LNCAP (cell line): ENCODE data around the gene FOXP4.

Source experiments
- TF ChIP-seq, protein P1 (sequence below): fragments of 450-650 bp; IDR thresholded peaks from 2 replicates; pipeline ENCODE4 v1.5.1; 2017; ENCODE audit warnings: mild to moderate bottlenecking

FOXP4 gene

DNA sequence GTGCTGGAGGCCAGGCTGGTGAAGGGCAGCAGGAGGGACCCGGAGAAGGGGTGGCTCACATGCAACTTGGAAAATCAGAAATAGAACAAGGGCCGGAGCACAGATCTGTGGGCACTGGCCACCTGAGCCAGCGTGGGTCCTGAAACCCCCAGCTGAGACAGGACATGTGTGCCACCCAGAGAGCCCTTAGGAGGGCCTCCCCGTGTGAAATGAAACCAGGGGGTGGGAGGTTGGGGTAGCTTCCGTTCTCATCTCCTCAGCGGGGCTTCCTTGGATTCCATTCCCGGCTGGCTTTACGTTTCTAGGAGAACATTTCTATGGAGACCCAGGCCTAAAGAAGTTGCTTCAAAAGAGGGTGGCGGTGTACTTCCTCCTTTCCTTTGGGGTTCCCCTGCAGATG lies 5.7 kb downstream of the FOXP4 start:
- TF ChIP-seq, protein P1, sequence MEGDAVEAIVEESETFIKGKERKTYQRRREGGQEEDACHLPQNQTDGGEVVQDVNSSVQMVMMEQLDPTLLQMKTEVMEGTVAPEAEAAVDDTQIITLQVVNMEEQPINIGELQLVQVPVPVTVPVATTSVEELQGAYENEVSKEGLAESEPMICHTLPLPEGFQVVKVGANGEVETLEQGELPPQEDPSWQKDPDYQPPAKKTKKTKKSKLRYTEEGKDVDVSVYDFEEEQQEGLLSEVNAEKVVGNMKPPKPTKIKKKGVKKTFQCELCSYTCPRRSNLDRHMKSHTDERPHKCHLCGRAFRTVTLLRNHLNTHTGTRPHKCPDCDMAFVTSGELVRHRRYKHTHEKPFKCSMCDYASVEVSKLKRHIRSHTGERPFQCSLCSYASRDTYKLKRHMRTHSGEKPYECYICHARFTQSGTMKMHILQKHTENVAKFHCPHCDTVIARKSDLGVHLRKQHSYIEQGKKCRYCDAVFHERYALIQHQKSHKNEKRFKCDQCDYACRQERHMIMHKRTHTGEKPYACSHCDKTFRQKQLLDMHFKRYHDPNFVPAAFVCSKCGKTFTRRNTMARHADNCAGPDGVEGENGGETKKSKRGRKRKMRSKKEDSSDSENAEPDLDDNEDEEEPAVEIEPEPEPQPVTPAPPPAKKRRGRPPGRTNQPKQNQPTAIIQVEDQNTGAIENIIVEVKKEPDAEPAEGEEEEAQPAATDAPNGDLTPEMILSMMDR, result no peak

DNA sequence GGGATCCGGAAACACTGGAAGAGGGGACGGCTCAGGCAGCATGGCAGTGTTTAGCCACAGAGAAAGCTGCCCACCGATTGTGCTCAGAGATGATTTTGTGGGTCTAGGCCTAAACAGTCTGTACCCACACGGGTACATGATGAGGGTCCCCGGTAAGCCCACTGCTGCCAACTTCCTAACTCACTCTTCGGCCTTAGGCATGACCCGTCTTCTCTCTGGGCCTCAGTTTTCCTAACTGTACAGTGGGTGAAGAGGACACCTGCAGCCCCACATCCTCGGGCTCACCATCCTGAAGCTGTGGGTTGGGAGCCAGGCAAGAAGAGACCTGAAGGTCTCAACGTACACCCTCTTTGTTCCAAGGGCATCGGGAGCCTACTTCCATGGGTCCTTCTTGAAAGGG lies 6.5 kb downstream of the FOXP4 start:
- TF ChIP-seq, protein P1, result no peak

- TF ChIP-seq, protein P1, result no peak
Observed at GRCh38 chr6:41553405-41553999, 7.3 kb downstream of the FOXP4 start.

GRCh38 chr6:41555326-41556300 lies 9.4 kb downstream of the FOXP4 start:
- TF ChIP-seq, protein P1, result no peak

DNA sequence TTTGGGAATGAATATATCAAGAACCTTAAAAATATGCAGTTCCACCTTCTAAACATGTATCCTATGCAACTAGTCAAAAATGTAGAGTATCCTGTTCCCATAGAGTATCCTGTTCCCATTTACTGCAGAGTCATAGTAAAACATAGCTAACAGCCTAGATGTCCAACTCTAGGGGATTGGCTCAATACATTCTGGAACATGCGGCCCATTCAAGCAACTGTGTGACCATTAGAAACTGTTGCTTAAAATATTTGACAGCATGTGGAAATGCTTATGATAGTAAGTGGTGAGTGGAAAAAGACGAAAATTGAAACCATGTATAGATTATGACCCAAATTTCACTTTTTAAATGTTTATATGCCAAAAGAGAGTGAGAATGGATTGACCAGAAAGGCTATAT lies 11.2 kb downstream of the FOXP4 start:
- TF ChIP-seq, protein P1, result no peak

DNA sequence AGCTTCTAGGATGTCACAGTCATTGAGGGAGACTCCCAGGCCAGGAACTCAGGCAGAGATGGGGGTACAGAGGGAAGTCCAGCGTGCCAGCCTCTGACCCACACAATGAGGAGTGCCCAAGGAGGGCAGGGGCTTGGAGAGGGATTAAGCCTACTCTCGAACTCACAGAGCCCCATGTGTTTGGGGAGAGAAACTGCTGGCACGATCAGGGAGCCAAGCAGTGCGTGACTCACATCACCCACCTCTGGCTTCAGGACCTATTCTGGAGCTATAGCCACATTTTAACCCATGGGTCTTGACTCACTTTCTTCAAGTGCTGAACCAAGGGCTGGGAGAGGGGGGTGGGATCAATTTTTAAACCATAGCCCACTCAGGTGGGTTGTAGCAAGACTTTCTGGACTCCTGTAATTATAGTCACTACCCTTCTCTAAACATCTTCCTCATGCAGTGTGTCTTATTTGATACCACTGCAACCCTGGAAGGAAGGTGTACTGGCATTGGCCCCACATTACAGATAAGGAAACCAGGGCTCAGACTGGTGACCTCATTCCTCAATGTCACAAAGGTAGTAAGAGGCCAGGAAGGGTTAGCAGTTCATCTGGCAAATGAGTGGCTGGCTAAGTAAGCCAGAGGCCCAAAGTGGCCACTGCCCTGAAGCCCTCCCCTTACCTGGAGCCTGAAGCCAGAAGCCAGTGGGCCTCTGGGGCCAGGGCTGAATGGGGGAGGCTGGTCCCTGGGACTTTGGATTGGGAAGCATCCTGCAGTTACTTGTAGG lies 12.0 kb downstream of the FOXP4 start:
- TF ChIP-seq, protein P1, result no peak

DNA sequence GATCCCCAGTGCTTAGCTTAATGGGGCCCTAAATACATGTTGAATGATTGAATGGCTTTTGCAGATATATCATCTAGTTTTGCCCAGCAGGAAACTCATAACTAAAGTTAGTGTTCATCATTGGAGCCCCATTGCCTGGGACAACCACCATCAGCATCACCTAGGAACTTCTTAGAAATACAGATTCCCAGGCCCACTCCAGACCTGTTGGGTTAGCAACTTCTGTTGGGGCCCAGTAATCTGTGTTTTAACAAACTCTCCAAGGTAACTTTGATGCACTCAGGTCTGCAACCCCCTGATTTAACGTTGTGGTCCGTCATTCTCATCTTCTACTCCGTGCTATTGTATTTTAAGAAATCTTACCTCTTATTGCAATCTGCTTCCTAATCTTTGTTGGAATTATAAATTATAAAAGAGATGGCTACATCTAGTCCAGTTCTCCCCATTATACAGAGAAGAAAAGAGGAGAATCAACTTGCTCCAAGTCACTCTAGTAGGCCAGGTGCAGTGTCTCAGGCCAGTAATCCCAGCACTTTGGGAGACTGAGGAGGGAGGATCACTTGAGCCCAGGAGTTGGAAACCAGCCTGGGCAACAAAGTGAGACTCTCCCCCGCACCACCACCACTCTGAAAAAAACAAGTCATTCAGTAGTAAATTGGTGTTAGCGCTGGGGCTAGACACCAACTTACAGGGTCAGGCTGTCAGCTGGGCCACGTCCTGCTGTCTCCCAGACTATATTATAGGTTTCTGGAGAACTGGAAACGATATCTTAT lies 13.7 kb downstream of the FOXP4 start:
- TF ChIP-seq, protein P1, result no peak
